OCI-LY7 (cell line): Measurements from ENCODE around the gene CUBN. TPM values are rescaled to one million over a fixed set of nuclear protein-coding genes. Genes with fewer than 3 reads are reported as not detected.

Experiments
- BruUV-seq: library from RNA; stranded (reverse); fragments of 400-500 nt; replicated peaks from 2 replicates; lab custom pipeline; 2021; lab: Mats Ljungman, UMichigan
- CTCF ChIA-PET: fragments of 300-600 bp; sonication (Branson Sonifier 250); formaldehyde crosslinking; loops from one replicate; lab custom pipeline; 2022; ENCODE audit warnings: antibody characterized with exemption; ENCODE audit not compliant: unreplicated experiment; lab: Charles Lee
- POLR2A ChIA-PET: fragments of 300-600 bp; sonication (Branson Sonifier 250); formaldehyde crosslinking; loops from one replicate; lab custom pipeline; 2022; ENCODE audit warnings: antibody characterized with exemption; lab: Charles Lee
- DNase-seq: peaks from one replicate; pipeline ENCODE4 v3.0.0-alpha.2; 2015; ENCODE audit warnings: low spot score
- H2AFZ ChIP-seq: fragments of 200-600 bp; sonication (generic), shearing (Covaris generic); 2 replicates; pipeline ENCODE4 v1.6.1; 2014; ENCODE audit warnings: mild to moderate bottlenecking, antibody characterized with exemption, low read length, moderate library complexity
- H3K27ac ChIP-seq: fragments of 200-600 bp; sonication (generic); 2 replicates; pipeline ENCODE4 v1.5.1; 2014; ENCODE audit warnings: mixed run types, low read depth, mild to moderate bottlenecking, moderate library complexity, low read length, inconsistent platforms; ENCODE audit not compliant: poor library complexity, severe bottlenecking
- H3K36me3 ChIP-seq: fragments of 200-600 bp; sonication (generic); 2 replicates; pipeline ENCODE4 v1.6.1; 2014; ENCODE audit warnings: mild to moderate bottlenecking, antibody characterized with exemption, low read length, moderate library complexity, mixed read lengths; ENCODE audit not compliant: insufficient read depth
- H3K4me1 ChIP-seq: fragments of 200-600 bp; sonication (generic); 2 replicates; pipeline ENCODE4 v1.5.1; 2014; ENCODE audit warnings: mild to moderate bottlenecking, low read length; ENCODE audit not compliant: insufficient read depth, poor library complexity, severe bottlenecking
- H3K4me2 ChIP-seq: fragments of 200-600 bp; sonication (generic); 2 replicates; pipeline ENCODE4 v1.6.1; 2014; ENCODE audit warnings: mild to moderate bottlenecking, low read length
- H3K4me3 ChIP-seq: fragments of 200-600 bp; sonication (generic); 2 replicates; pipeline ENCODE4 v1.5.1; 2014; ENCODE audit warnings: mild to moderate bottlenecking, low read depth, low read length; ENCODE audit not compliant: poor library complexity, severe bottlenecking
- H3K79me2 ChIP-seq: fragments of 200-600 bp; sonication (generic); 2 replicates; pipeline ENCODE4 v1.6.1; 2016; ENCODE audit warnings: low read depth, mild to moderate bottlenecking, low read length, moderate library complexity, mixed read lengths; ENCODE audit not compliant: insufficient read depth
- H3K9me2 ChIP-seq: fragments of 200-600 bp; sonication (generic); 2 replicates; pipeline ENCODE4 v1.6.1; 2016; ENCODE audit warnings: mild to moderate bottlenecking, low read length, mixed read lengths; ENCODE audit not compliant: insufficient read depth
- H3K9me3 ChIP-seq: fragments of 200-600 bp; sonication (generic); 2 replicates; pipeline ENCODE4 v1.6.1; 2014; ENCODE audit warnings: mild to moderate bottlenecking, mixed run types, low read length, mixed read lengths
- H4K20me1 ChIP-seq: fragments of 200-600 bp; sonication (generic); 2 replicates; pipeline ENCODE4 v1.6.1; 2014; ENCODE audit warnings: mild to moderate bottlenecking, antibody characterized with exemption, low read length, moderate library complexity, mixed read lengths; ENCODE audit not compliant: insufficient read depth
- EZH2phosphoT487 ChIP-seq: fragments of 200-600 bp; sonication (generic); IDR thresholded peaks from 2 replicates; pipeline ENCODE4 v1.6.1; 2018; ENCODE audit warnings: low read depth, borderline replicate concordance, mild to moderate bottlenecking, mixed run types, antibody characterized with exemption, low read length, moderate library complexity, mixed read lengths
- intact Hi-C: fragments of 100-400 bp; cut with micrococcal nuclease; formaldehyde crosslinking; loops from one replicate; pipeline ENCODE4 v1.10.0; 2022; ENCODE audit not compliant: unreplicated experiment
- total RNA-seq, 2 experiments: library from RNA; depleted of rRNA in 1 of 2; stranded (reverse); fragments of >200 nt in 1 of 2; shearing (Covaris generic) in 1 of 2; gene quantifications; 2 replicates each; pipeline ENCODE4 v1.2.3, GENCODE V29; 2014 to 2022
- TF ChIP-seq, protein P1 (sequence below): fragments of 200-600 bp; sonication (generic); conservative IDR thresholded peaks from 2 replicates; pipeline ENCODE4 v1.5.1; 2014; ENCODE audit warnings: mild to moderate bottlenecking, antibody characterized with exemption, low read length, moderate library complexity, mixed read lengths

The CUBN gene
- total RNA-seq, 2 experiments from 2014 or later, result 0.13 to 0.25 TPM

DNA sequence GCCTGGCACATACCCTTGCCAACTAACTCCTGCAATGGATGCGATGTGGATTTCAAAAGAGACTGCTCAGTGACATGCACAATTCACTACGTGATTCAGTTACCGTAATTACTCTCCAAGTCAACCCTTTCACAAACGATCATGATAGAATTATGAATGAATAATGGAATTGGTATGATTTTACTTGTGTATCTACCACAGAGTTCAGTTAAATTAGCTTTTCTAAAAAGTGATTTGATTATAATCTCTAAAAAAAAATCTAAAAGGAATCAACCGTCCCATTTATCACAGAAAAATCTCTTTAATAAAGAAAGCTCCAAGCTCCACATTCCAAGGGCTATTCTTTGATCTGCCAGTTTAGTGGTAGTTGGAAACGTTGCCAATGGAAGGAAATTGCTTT lies 282.0 kb downstream of the CUBN start:
- Histone ChIP-seq H3K9me2 (no peaks in the 10 kb centered on the region), H3K36me3 (no peaks in the 10 kb centered on the region), H3K4me2 (no peak overlapping the region), H3K4me3 (no peak overlapping the region), H3K4me1 (no peaks in the 10 kb centered on the region), H3K27ac (no peak overlapping the region), H3K79me2 (no peaks in the 10 kb centered on the region), H4K20me1 (no peaks in the 10 kb centered on the region), H3K9me3 (no peaks in the 10 kb centered on the region), H2AFZ (no peak overlapping the region)
- ChIA-PET POLR2A (interaction anchor here (0.9 kb wide), 1 partner anchor 23 kb away, joined by 3 read pairs; no protein-coding TSS in a partner anchor), CTCF (no interaction called here)
- DNase-seq, result no peak
- BruUV-seq, result no TSS peak
- intact Hi-C loops, result no loop called here
- TF ChIP-seq, protein P1, sequence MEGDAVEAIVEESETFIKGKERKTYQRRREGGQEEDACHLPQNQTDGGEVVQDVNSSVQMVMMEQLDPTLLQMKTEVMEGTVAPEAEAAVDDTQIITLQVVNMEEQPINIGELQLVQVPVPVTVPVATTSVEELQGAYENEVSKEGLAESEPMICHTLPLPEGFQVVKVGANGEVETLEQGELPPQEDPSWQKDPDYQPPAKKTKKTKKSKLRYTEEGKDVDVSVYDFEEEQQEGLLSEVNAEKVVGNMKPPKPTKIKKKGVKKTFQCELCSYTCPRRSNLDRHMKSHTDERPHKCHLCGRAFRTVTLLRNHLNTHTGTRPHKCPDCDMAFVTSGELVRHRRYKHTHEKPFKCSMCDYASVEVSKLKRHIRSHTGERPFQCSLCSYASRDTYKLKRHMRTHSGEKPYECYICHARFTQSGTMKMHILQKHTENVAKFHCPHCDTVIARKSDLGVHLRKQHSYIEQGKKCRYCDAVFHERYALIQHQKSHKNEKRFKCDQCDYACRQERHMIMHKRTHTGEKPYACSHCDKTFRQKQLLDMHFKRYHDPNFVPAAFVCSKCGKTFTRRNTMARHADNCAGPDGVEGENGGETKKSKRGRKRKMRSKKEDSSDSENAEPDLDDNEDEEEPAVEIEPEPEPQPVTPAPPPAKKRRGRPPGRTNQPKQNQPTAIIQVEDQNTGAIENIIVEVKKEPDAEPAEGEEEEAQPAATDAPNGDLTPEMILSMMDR, result no peak
- no peak for TF ChIP-seq EZH2phosphoT487

DNA sequence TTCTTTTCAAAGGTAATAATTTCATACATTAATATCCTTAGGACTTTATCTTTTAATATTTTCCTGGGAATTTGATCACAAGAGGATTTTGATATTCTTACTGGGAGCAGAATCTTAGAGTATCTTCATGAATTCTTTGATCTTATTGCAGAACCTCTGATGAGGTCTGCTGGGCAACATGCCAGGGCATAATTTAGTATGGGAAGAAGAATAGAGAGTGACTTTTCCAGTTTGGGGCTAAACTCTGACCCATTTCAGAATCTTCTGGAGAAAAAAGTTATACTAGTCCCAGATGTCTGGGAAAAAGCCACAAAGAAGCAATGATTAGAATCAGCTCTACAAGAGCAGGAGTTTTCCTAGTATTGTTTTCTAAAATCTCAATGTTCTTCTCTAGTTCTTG lies 284.4 kb downstream of the CUBN start:
- no peaks in the 10 kb centered on the region for H3K79me2 ChIP-seq
- H3K4me2 ChIP-seq, result no peak overlapping the region
- H3K27ac ChIP-seq, result no peak overlapping the region
- CTCF ChIA-PET, result no interaction called here
- DNase-seq, result no peak
- POLR2A ChIA-PET, result interaction anchor here (0.5 kb wide), 1 partner anchor 191 kb away, joined by 9 read pairs; no protein-coding TSS in a partner anchor
- H2AFZ ChIP-seq, result no peak overlapping the region
- no peaks in the 10 kb centered on the region for H4K20me1 ChIP-seq
- BruUV-seq, result no TSS peak
- H3K9me2 ChIP-seq, result no peaks in the 10 kb centered on the region
- H3K4me3 ChIP-seq, result no peak overlapping the region
- no peaks in the 10 kb centered on the region for H3K4me1 ChIP-seq
- no peaks in the 10 kb centered on the region for H3K36me3 ChIP-seq
- intact Hi-C loops, result no loop called here
- TF ChIP-seq, protein P1, result no peak
- no peak for TF ChIP-seq EZH2phosphoT487
- H3K9me3 ChIP-seq, result no peaks in the 10 kb centered on the region

DNA sequence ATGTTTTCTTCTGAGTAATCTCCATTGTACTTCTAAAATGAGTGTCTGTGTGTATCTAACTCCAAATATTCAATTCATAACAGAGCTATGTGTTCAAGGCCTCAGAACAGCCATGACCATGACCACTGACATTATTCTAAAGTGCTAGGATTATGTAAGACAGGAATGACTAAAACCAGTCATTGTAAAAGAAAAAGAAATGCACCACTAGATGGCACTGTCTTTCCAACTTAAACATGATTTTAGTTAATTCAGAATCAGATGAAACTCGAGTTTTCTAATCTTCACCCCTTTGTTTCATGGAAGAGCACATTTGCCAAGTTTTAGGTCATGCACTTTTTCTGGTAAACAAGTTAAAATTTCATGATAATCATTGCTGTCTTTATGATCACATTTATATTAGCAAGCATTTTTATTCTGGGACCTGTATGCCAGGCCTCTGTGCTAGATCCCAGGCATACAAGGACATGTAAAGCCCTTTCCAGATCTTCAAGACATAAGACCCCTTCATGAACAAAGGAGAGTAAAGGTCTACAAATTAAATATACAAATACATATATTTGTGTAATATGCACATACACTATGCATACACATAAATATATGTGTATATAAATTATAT lies 286.2 kb downstream of the CUBN start:
- DNase-seq, result peak; percentile 80
- no peak for TF ChIP-seq EZH2phosphoT487
- TF ChIP-seq, protein P1, result peak; percentile 85
- CTCF ChIA-PET, result no interaction called here
- H3K36me3 ChIP-seq, result no peaks in the 10 kb centered on the region
- intact Hi-C loops, result loop anchor here (1.0 to 2.0 kb wide), 2 partner anchors 414 to 587 kb away; no protein-coding TSS in a partner anchor
- no peak overlapping the region for H3K4me3 ChIP-seq
- H2AFZ ChIP-seq, result no peak overlapping the region
- no peaks in the 10 kb centered on the region for H3K4me1 ChIP-seq
- no peaks in the 10 kb centered on the region for H3K9me3 ChIP-seq
- no TSS peak for BruUV-seq
- no peak overlapping the region for H3K4me2 ChIP-seq
- POLR2A ChIA-PET, result interaction anchor here (1.0 kb wide), 1 partner anchor 10 kb away, joined by 3 read pairs; no protein-coding TSS in a partner anchor
- no peak overlapping the region for H3K27ac ChIP-seq
- H4K20me1 ChIP-seq, result no peaks in the 10 kb centered on the region
- H3K79me2 ChIP-seq, result no peaks in the 10 kb centered on the region
- H3K9me2 ChIP-seq, result no peaks in the 10 kb centered on the region
